Measurements from ENCODE around the gene NRROS. TPM values are rescaled to one million over a fixed set of nuclear protein-coding genes. Genes with fewer than 3 reads are reported as not detected.

NRROS gene
- total RNA-seq, 1 donor from 2014 or later, result 87.2 TPM

Other genes starting within 250 kb of the NRROS start
- 47.9 and 49.7 TPM in 2 replicates for gene UBXN7, start 207.3 kb upstream of the NRROS start, total RNA-seq
- 40.9 and 42.3 TPM in 2 replicates for gene RNF168, start 135.9 kb upstream of the NRROS start, total RNA-seq
- gene SMCO1, start 124.3 kb upstream of the NRROS start, total RNA-seq, result not detected in 2 replicates
- gene WDR53, start 71.1 kb upstream of the NRROS start, total RNA-seq, result 23.6 and 27.2 TPM in 2 replicates
- gene FBXO45, start 71.0 kb upstream of the NRROS start, total RNA-seq, result 17.9 and 19.4 TPM in 2 replicates
- 5.8 and 7.6 TPM in 2 replicates for gene CEP19, start 72.6 kb downstream of the NRROS start, total RNA-seq
- 61.6 and 66.9 TPM in 2 replicates for gene PIGX, start 72.7 kb downstream of the NRROS start, total RNA-seq
- 99.6 and 101 TPM in 2 replicates for gene PAK2, start 100.2 kb downstream of the NRROS start, total RNA-seq
- 41.1 and 42.9 TPM in 2 replicates for gene SENP5, start 228.2 kb downstream of the NRROS start, total RNA-seq

All from T-helper 2 cell treated with Interferon-gamma antibody and Interleukin-4, amounts not matched to agents 100 ng/mL and 5 ng/mL, for 36 hours (primary cell).